Stimulated activated naive B cell treated with anti-CD40 and anti-IgM and Interleukin-4, amounts not matched to agents 10 μg/mL and 1 μg/mL and 100 μg/mL, for 72 hours (primary cell): ENCODE measurements around the gene CEBPG.

Source experiments
- ATAC-seq, 2 donors: fragments of 150-1000 bp; cut with Tn5 transposase; replicated peaks; 2 replicates each; pipeline ENCODE4 v1.10.0; 2021; ENCODE audit warnings: moderate library complexity in 1 of 2
- DNase-seq: peaks from one replicate; pipeline ENCODE4 v3.0.0; 2021
- H3K27ac Mint-ChIP-seq: one replicate; pipeline ENCODE4 v1.8.0; 2022; ENCODE audit warnings: mild to moderate bottlenecking, mixed read lengths
- H3K27me3 Mint-ChIP-seq, 2 donors: one replicate each; pipeline ENCODE4 v1.8.0; 2022; ENCODE audit warnings: mixed read lengths in 2 of 2
- H3K36me3 Mint-ChIP-seq, 2 donors: one replicate each; pipeline ENCODE4 v1.8.0; 2022; ENCODE audit warnings: mixed read lengths in 2 of 2, mild to moderate bottlenecking in 1 of 2
- H3K4me1 Mint-ChIP-seq, 2 donors: one replicate each; pipeline ENCODE4 v1.8.0; 2022; ENCODE audit warnings: mixed read lengths in 2 of 2, mild to moderate bottlenecking in 1 of 2
- H3K4me3 Mint-ChIP-seq, 2 donors: one replicate each; pipeline ENCODE4 v1.8.0; 2022; ENCODE audit warnings: mild to moderate bottlenecking in 2 of 2, mixed read lengths in 2 of 2, moderate library complexity in 1 of 2
- H3K9me3 Mint-ChIP-seq, 2 donors: one replicate each; pipeline ENCODE4 v1.8.0; 2022; ENCODE audit warnings: mixed read lengths in 2 of 2, mild to moderate bottlenecking in 1 of 2

CEBPG gene

GRCh38 chr19:33365691-33366090, 7.8 kb upstream of the CEBPG start:
- Mint-ChIP-seq H3K9me3 (no peaks in the 10 kb centered on the region), H3K27ac (no peak overlapping the region), H3K4me3 (no peak overlapping the region), H3K36me3 (no peaks in the 10 kb centered on the region), H3K27me3 (peaks cover 26 to 37% of the 10 kb centered on the region in 2 donors), H3K4me1 (no peaks in the 10 kb centered on the region)
- DNase-seq (no peak), ATAC-seq (no peak)

GRCh38 chr19:33366127-33366526, 7.4 kb upstream of the CEBPG start:
- ATAC-seq (no peak), DNase-seq (no peak)
- Mint-ChIP-seq H3K9me3 (no peaks in the 10 kb centered on the region), H3K4me3 (no peak overlapping the region), H3K4me1 (no peaks in the 10 kb centered on the region), H3K27me3 (peaks cover 26 to 37% of the 10 kb centered on the region in 2 donors), H3K27ac (no peak overlapping the region), H3K36me3 (no peaks in the 10 kb centered on the region)

- no peak overlapping the region for H3K4me3 Mint-ChIP-seq
- no peaks in the 10 kb centered on the region for H3K36me3 Mint-ChIP-seq
- ATAC-seq: no peak
- peaks cover 26 to 35% of the 10 kb centered on the region in 2 donors for H3K27me3 Mint-ChIP-seq
- H3K27ac Mint-ChIP-seq: no peak overlapping the region
- no peaks in the 10 kb centered on the region for H3K4me1 Mint-ChIP-seq
- no peaks in the 10 kb centered on the region for H3K9me3 Mint-ChIP-seq
- DNase-seq: no peak
These were observed 6.6 kb upstream of the CEBPG start for GRCh38 chr19:33366897-33367296.

GRCh38 chr19:33368074-33368864, 5.2 kb upstream of the CEBPG start:
- no peak overlapping the region for H3K4me3 Mint-ChIP-seq
- no peak for ATAC-seq
- H3K27me3 Mint-ChIP-seq: peaks cover 26 to 27% of the 10 kb centered on the region in 2 donors
- H3K36me3 Mint-ChIP-seq: no peaks in the 10 kb centered on the region
- H3K27ac Mint-ChIP-seq: no peak overlapping the region
- no peaks in the 10 kb centered on the region for H3K9me3 Mint-ChIP-seq
- H3K4me1 Mint-ChIP-seq: no peaks in the 10 kb centered on the region
- no peak for DNase-seq

- Mint-ChIP-seq H3K4me3 (no peak overlapping the region), H3K36me3 (peaks cover 2 to 4% of the 10 kb centered on the region in 2 donors), H3K4me1 (peaks cover 13 to 17% of the 10 kb centered on the region in 2 donors), H3K27ac (no peak overlapping the region), H3K27me3 (peaks cover 11 to 12% of the 10 kb centered on the region in 2 donors), H3K9me3 (no peaks in the 10 kb centered on the region)
- ATAC-seq: no peak
- no peak for DNase-seq
These were observed 2.7 kb upstream of the CEBPG start for GRCh38 chr19:33370783-33371182.

- H3K4me1 Mint-ChIP-seq: peaks cover 24 to 45% of the 10 kb centered on the region in 2 donors
- H3K9me3 Mint-ChIP-seq: no peaks in the 10 kb centered on the region
- no peaks in the 10 kb centered on the region for H3K27me3 Mint-ChIP-seq
- no peak for DNase-seq
- peak overlapping the region; percentile 83 to 91 for H3K4me3 Mint-ChIP-seq
- peak overlapping the region; percentile 42 for H3K27ac Mint-ChIP-seq
- ATAC-seq: no peak
- peaks cover 4 to 24% of the 10 kb centered on the region in 2 donors for H3K36me3 Mint-ChIP-seq
These were observed 766 bp downstream of the CEBPG start for GRCh38 chr19:33374236-33374714.

GRCh38 chr19:33375156-33375836, 1.8 kb downstream of the CEBPG start:
- peak overlapping the region; percentile 83 to 91 for H3K4me3 Mint-ChIP-seq
- peaks cover 24 to 45% of the 10 kb centered on the region in 2 donors for H3K4me1 Mint-ChIP-seq
- H3K9me3 Mint-ChIP-seq: no peaks in the 10 kb centered on the region
- DNase-seq: no peak
- peaks cover 4 to 26% of the 10 kb centered on the region in 2 donors for H3K36me3 Mint-ChIP-seq
- H3K27me3 Mint-ChIP-seq: no peaks in the 10 kb centered on the region
- H3K27ac Mint-ChIP-seq: no peak overlapping the region
- no peak for ATAC-seq

GRCh38 chr19:33375837-33376159, 2.3 kb downstream of the CEBPG start:
- DNase-seq (no peak), ATAC-seq (no peak)
- Mint-ChIP-seq H3K36me3 (peaks cover 4 to 27% of the 10 kb centered on the region in 2 donors), H3K27ac (no peak overlapping the region), H3K27me3 (no peaks in the 10 kb centered on the region), H3K9me3 (no peaks in the 10 kb centered on the region), H3K4me1 (peaks cover 24 to 45% of the 10 kb centered on the region in 2 donors), H3K4me3 (no peak overlapping the region)

GRCh38 chr19:33376423-33376822, 2.9 kb downstream of the CEBPG start:
- ATAC-seq (no peak), DNase-seq (no peak)
- H3K27ac Mint-ChIP-seq: no peak overlapping the region
- H3K27me3 Mint-ChIP-seq: no peaks in the 10 kb centered on the region
- H3K36me3 Mint-ChIP-seq: peaks cover 8 to 31% of the 10 kb centered on the region in 2 donors
- H3K4me3 Mint-ChIP-seq: no peak overlapping the region
- no peaks in the 10 kb centered on the region for H3K9me3 Mint-ChIP-seq
- H3K4me1 Mint-ChIP-seq: peaks cover 28 to 45% of the 10 kb centered on the region in 2 donors

- Mint-ChIP-seq H3K9me3 (no peaks in the 10 kb centered on the region), H3K27me3 (no peaks in the 10 kb centered on the region), H3K4me1 (peaks cover 30 to 45% of the 10 kb centered on the region in 2 donors), H3K4me3 (no peak overlapping the region), H3K36me3 (peaks cover 11 to 36% of the 10 kb centered on the region in 2 donors), H3K27ac (no peak overlapping the region)
- DNase-seq (no peak), ATAC-seq (no peak)
These were observed 3.5 kb downstream of the CEBPG start for GRCh38 chr19:33376941-33377557.

GRCh38 chr19:33377586-33378475, 4.3 kb downstream of the CEBPG start:
- DNase-seq: no peak
- peaks cover 13 to 38% of the 10 kb centered on the region in 2 donors for H3K36me3 Mint-ChIP-seq
- peaks cover 30 to 45% of the 10 kb centered on the region in 2 donors for H3K4me1 Mint-ChIP-seq

GRCh38 chr19:33379151-33379829, 5.8 kb downstream of the CEBPG start:
- peaks cover 13 to 45% of the 10 kb centered on the region in 2 donors for H3K36me3 Mint-ChIP-seq
- no peak overlapping the region for H3K4me3 Mint-ChIP-seq
- no peaks in the 10 kb centered on the region for H3K27me3 Mint-ChIP-seq
- no peaks in the 10 kb centered on the region for H3K9me3 Mint-ChIP-seq
- no peak overlapping the region for H3K27ac Mint-ChIP-seq
- ATAC-seq (no peak), DNase-seq (no peak)
- H3K4me1 Mint-ChIP-seq: peaks cover 36 to 49% of the 10 kb centered on the region in 2 donors

More at GRCh38 chr19:33377586-33378475, 4.3 kb downstream of the CEBPG start:
- Mint-ChIP-seq H3K27ac (no peak overlapping the region), H3K27me3 (no peaks in the 10 kb centered on the region), H3K4me3 (no peak overlapping the region), H3K9me3 (no peaks in the 10 kb centered on the region)
- ATAC-seq: no peak

- H3K27ac Mint-ChIP-seq: no peak overlapping the region
- H3K27me3 Mint-ChIP-seq: no peaks in the 10 kb centered on the region
- ATAC-seq (no peak), DNase-seq (no peak)
- no peaks in the 10 kb centered on the region for H3K9me3 Mint-ChIP-seq
- no peak overlapping the region for H3K4me3 Mint-ChIP-seq
- peaks cover 9 to 37% of the 10 kb centered on the region in 2 donors for H3K36me3 Mint-ChIP-seq
- peaks cover 21 to 31% of the 10 kb centered on the region in 2 donors for H3K4me1 Mint-ChIP-seq
These were observed 7.6 kb downstream of the CEBPG start for GRCh38 chr19:33381101-33381500.
